Esophagus squamous epithelium (tissue), 5 donors: ENCODE data around the gene CHD2. TPM values are rescaled to one million over a fixed set of nuclear protein-coding genes. Genes with fewer than 3 reads are reported as not detected.

Source experiments
- DNase-seq: peaks from one replicate; lab custom pipeline; 2025; lab: John Stamatoyannopoulos, UW
- H3K27ac ChIP-seq, 4 donors: fragments of 200-600 bp; sonication (generic); one replicate each; pipeline ENCODE4 v1.5.1; 2016 to 2019; ENCODE audit warnings: mild to moderate bottlenecking in 1 of 4
- H3K27me3 ChIP-seq, 4 donors: fragments of 200-600 bp; sonication (generic); 1 replicate in 3 of 4; 2 replicates in 1 of 4; pipeline versions ENCODE4 v1.5.1 to v1.6.0; 2017 to 2021; ENCODE audit warnings: antibody characterized with exemption in 1 of 4
- H3K36me3 ChIP-seq, 3 donors: fragments of 200-600 bp; sonication (generic); one replicate each; pipeline ENCODE4 v1.5.1; 2016 to 2019
- H3K4me1 ChIP-seq, 3 donors: fragments of 200-600 bp; sonication (generic); one replicate each; pipeline ENCODE4 v1.5.1; 2017 to 2019
- H3K4me3 ChIP-seq, 4 donors: fragments of 200-600 bp; sonication (generic); 1 replicate in 3 of 4; 2 replicates in 1 of 4; pipeline ENCODE4 v1.5.1; 2016 to 2019; ENCODE audit warnings: mild to moderate bottlenecking in 2 of 4, moderate library complexity in 1 of 4
- H3K9me3 ChIP-seq, 3 donors: fragments of 200-600 bp; sonication (generic); one replicate each; pipeline ENCODE4 v1.5.1; 2016 to 2019
- CTCF ChIP-seq, 6 experiments: fragments of 450-650 bp in 4 of 6; fragments of 200-600 bp in 2 of 6; sonication (generic) in 2 of 6; IDR thresholded peaks; one replicate each; pipeline ENCODE4 v1.5.1; 2016 to 2019; ENCODE audit warnings: antibody characterized with exemption in 6 of 6, mild to moderate bottlenecking in 4 of 6, moderate library complexity in 4 of 6
- POLR2A ChIP-seq, 4 donors: fragments of 450-650 bp; IDR thresholded peaks; one replicate each; pipeline ENCODE4 v1.6.1; 2017; ENCODE audit warnings: antibody characterized with exemption in 4 of 4, mild to moderate bottlenecking in 4 of 4, moderate library complexity in 3 of 4
- WGBS, 2 donors: methylation state at CpG; one replicate each; pipeline ENCODE4 v1.1.5; 2018; 5-methylcytosine and 5-hydroxymethylcytosine counted together
- intact Hi-C: fragments of 100-400 bp; cut with DNase I; formaldehyde crosslinking; loops from one replicate; pipeline ENCODE4 v1.15.0; 2022
- total RNA-seq, 4 donors: library from RNA; depleted of rRNA; stranded (reverse); fragments of >200 nt; gene quantifications; one replicate each; pipeline ENCODE4 v1.1.0, GENCODE V29; 2016
- donor health status: DM: yes; HTN: yes; CAD: no.

Gene CHD2
- total RNA-seq, 4 donors from 2014 or later, result 36.1 to 132 (median 74.8) TPM

DNA sequence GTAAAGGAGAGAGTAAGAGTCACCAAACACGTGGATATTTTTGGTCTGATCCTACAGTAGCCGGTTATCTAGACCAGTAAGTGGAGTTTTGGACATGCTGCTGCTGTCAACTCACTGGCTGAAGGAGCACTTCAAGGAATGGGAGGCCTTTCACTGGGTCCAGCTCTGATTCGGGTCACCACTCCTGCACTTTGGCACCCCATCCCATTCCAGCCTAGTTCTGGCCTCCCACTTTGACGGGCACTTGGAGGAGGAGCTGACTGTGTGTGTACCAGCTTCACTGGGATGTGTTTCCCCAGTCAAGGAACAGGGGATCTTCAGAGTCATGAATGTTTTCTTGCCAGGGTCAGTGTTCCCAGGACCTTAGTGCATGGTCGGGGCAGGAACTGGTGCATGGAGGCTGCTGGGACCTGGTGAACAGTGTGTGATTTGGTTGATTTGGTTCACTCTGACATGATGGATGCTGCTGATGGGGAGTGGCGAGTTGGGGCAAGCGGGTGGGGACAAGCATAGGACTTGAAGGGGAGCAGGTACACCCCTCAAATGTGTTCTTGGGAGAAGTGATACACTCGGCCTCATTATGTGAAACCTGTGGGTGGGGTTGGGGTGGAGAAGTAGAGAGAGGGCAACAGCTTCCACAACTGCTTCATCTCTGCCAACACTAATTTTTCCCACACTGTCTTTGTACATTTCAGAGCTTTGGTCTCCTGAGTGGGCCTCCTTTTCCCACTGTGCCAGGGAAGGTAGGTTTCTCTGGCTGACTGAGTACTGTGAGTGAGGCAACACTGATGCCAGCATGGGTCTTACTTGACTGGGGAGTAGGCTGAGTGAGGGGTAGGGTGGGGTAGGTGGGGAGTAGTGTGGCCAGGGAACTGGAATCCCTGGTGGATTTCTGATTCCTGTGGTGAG is 124.8 kb downstream of the CHD2 start:
- intact Hi-C loops, result no loop called here
- TF ChIP-seq POLR2A (IDR thresholded peaks at IDR 0.05) (no peak), CTCF (IDR thresholded peaks at IDR 0.05) (no peak)

GRCh38 chr15:93025625-93025982 is 125.5 kb downstream of the CHD2 start:
- 71% methylated on average over 1 of the region's 1 CpG; no CpG with 5 or more reads in 1 of the 2 donors for WGBS, 2 donors
- peak overlapping the region in 1 of 4 donors; percentile 18 for H3K27ac ChIP-seq
- TF ChIP-seq POLR2A (IDR thresholded peaks at IDR 0.05) (no peak), CTCF (IDR thresholded peaks at IDR 0.05) (no peak)

More for the DNA sequence above, 124.8 kb downstream of the CHD2 start:
- 87 to 88% methylated on average over 7 to 8 of the region's 8 CpGs for WGBS, 2 donors
- no peak overlapping the region for H3K4me3 ChIP-seq
- no peaks in the 10 kb centered on the region for H3K27me3 ChIP-seq
- peaks cover 34 to 53% (median 38%) of the 10 kb centered on the region in 3 donors for H3K4me1 ChIP-seq
- H3K27ac ChIP-seq, result peak overlapping the region in 1 of 4 donors; percentile 18
- H3K9me3 ChIP-seq, result no peaks in the 10 kb centered on the region
- peaks cover 27 to 69% (median 38%) of the 10 kb centered on the region in 3 donors for H3K36me3 ChIP-seq
- no peak for DNase-seq

DNA sequence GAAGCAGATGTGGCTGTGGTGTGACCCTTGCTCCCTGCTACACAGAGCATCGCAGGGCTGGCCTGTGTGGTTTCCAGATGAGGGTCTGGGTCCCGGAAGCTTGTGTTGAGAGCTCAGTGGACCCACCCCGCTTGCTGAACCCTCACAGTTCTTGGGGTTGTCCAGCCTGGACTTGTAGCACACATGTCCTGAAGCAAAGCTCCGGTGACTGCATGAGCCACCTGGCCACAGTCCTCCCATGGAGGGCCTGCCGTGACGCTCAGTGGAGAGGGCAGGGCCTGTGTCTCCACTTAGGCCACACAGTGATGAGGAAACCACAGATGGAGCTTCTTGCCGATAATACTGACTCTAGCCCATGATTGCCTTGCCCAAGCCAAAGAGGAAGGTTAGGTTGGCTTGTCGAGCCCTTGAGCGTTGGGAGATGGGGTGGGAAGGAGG is 126.3 kb downstream of the CHD2 start:
- intact Hi-C loops, result no loop called here
- H3K36me3 ChIP-seq, result peaks cover 16 to 54% (median 33%) of the 10 kb centered on the region in 3 donors
- H3K4me1 ChIP-seq, result peaks cover 41 to 68% (median 49%) of the 10 kb centered on the region in 3 donors
- no peak for DNase-seq
- peak overlapping the region; percentile 90 to 95 (median 92) for H3K27ac ChIP-seq
- 69 to 77% methylated on average over 5 of the region's 9 CpGs for WGBS, 2 donors
- TF ChIP-seq CTCF (IDR thresholded peaks at IDR 0.05), result no peak
- no peak for TF ChIP-seq POLR2A (IDR thresholded peaks at IDR 0.05)
- H3K4me3 ChIP-seq, result no peak overlapping the region
- no peaks in the 10 kb centered on the region for H3K9me3 ChIP-seq
- H3K27me3 ChIP-seq, result no peaks in the 10 kb centered on the region

More at GRCh38 chr15:93025625-93025982, 125.5 kb downstream of the CHD2 start:
- Histone ChIP-seq H3K36me3 (peaks cover 21 to 62% (median 33%) of the 10 kb centered on the region in 3 donors), H3K4me1 (peaks cover 41 to 60% (median 44%) of the 10 kb centered on the region in 3 donors), H3K9me3 (no peaks in the 10 kb centered on the region), H3K4me3 (no peak overlapping the region), H3K27me3 (no peaks in the 10 kb centered on the region)
- intact Hi-C loops, result no loop called here
- DNase-seq, result no peak

- no peak for TF ChIP-seq POLR2A (IDR thresholded peaks at IDR 0.05)
- no peak for TF ChIP-seq CTCF (IDR thresholded peaks at IDR 0.05)
- peaks cover 13 to 44% (median 28%) of the 10 kb centered on the region in 3 donors for H3K36me3 ChIP-seq
- no peaks in the 10 kb centered on the region for H3K9me3 ChIP-seq
- no peaks in the 10 kb centered on the region for H3K27me3 ChIP-seq
- no peak for DNase-seq
- H3K27ac ChIP-seq, result peak overlapping the region; percentile 90 to 95 (median 92)
- no peak overlapping the region for H3K4me3 ChIP-seq
- peaks cover 41 to 68% (median 49%) of the 10 kb centered on the region in 3 donors for H3K4me1 ChIP-seq
- intact Hi-C loops, result no loop called here
- WGBS, 2 donors, result 48 to 63% methylated on average over 5 to 10 of the region's 10 CpGs
These were observed 127.3 kb downstream of the CHD2 start for GRCh38 chr15:93027413-93027812.

DNA sequence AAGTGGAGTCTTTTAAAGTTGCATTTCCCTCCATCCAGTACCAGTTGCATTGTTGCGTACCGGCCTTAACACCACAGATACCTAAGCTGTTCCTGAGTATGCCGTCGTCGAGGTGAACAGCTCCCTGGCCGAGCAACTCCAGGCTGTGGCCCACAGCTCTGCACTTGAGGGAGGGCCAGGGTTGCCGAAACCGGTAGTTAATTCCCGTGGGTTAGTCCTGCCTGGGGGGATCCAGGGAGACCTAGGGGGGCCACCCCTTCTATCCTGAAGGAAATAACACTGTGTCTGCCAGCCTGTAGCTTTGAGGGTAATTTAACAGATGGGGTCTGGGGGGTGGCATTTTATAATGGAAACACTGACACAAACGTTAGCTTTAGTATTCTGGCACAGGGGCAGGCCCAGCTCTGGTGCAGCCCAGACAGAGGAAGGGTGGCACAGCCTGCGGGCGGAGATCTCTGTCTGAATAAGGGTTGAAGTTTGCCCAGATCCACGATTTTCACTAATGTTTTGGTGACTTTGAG is 128.0 kb downstream of the CHD2 start:
- Histone ChIP-seq H3K4me3 (peak overlapping the region in 1 of 4 donors; percentile 15), H3K36me3 (peaks cover 10 to 37% (median 23%) of the 10 kb centered on the region in 3 donors), H3K27ac (peak overlapping the region; percentile 90 to 95 (median 92)), H3K27me3 (no peaks in the 10 kb centered on the region), H3K9me3 (no peaks in the 10 kb centered on the region), H3K4me1 (peaks cover 41 to 68% (median 49%) of the 10 kb centered on the region in 3 donors)
- intact Hi-C loops, result no loop called here
- DNase-seq, result no peak
- WGBS, 2 donors, result 33 to 35% methylated on average over 5 to 6 of the region's 13 CpGs
- TF ChIP-seq POLR2A (IDR thresholded peaks at IDR 0.05), result no peak
- TF ChIP-seq CTCF (IDR thresholded peaks at IDR 0.05), result no peak
